Uterus (tissue), 4 donors: ENCODE data around the gene TMEM161B. TPM values are rescaled to one million over a fixed set of nuclear protein-coding genes. Genes with fewer than 3 reads are reported as not detected.

Experiments used
- DNase-seq, 2 donors: peaks; one replicate each; pipeline ENCODE4 v3.0.0-alpha.2; 2019 to 2020
- H3K27ac ChIP-seq, 2 donors: fragments of 200-600 bp; sonication (generic); 1 replicate in 1 of 2; 2 replicates in 1 of 2; pipeline ENCODE4 v1.5.1; 2016 to 2018
- H3K27me3 ChIP-seq, 2 donors: fragments of 200-600 bp; sonication (generic); one replicate each; pipeline ENCODE4 v1.5.1; 2018 to 2019; ENCODE audit warnings: control low read depth in 1 of 2
- H3K36me3 ChIP-seq, 2 donors: fragments of 200-600 bp; sonication (generic); one replicate each; pipeline ENCODE4 v1.5.1; 2019; ENCODE audit warnings: control low read depth in 1 of 2
- H3K4me1 ChIP-seq, 2 donors: fragments of 200-600 bp; sonication (generic); one replicate each; pipeline ENCODE4 v1.5.1; 2018 to 2019; ENCODE audit warnings: control low read depth in 1 of 2
- H3K4me3 ChIP-seq, 2 donors: fragments of 200-600 bp; sonication (generic); 1 replicate in 1 of 2; 2 replicates in 1 of 2; pipeline ENCODE4 v1.5.1; 2018 to 2019; ENCODE audit warnings: mild to moderate bottlenecking in 1 of 2
- H3K9me3 ChIP-seq, 2 donors: fragments of 200-600 bp; sonication (generic); one replicate each; pipeline ENCODE4 v1.5.1; 2019; ENCODE audit warnings: control low read depth in 1 of 2
- POLR2A ChIP-seq, 2 donors: fragments of 450-650 bp; IDR thresholded peaks; one replicate each; pipeline ENCODE4 v1.6.1; 2016; ENCODE audit warnings: antibody characterized with exemption in 2 of 2, mild to moderate bottlenecking in 1 of 2, moderate library complexity in 1 of 2
- intact Hi-C: fragments of 100-400 bp; cut with DNase I; formaldehyde crosslinking; loops from one replicate; pipeline ENCODE4 v1.15.1; 2023; ENCODE audit warnings: low total_unique reads
- total RNA-seq, 4 donors: library from RNA; depleted of rRNA in 3 of 4; stranded (reverse); fragments of >200 nt in 3 of 4; gene quantifications; one replicate each; pipeline versions ENCODE4 v1.1.0 to v1.2.4, GENCODE V29; 2014 to 2023
- TF ChIP-seq, protein P1 (sequence below), 4 experiments: fragments of 200-600 bp in 2 of 4; fragments of 450-650 bp in 2 of 4; sonication (generic) in 2 of 4; IDR thresholded peaks; one replicate each; pipeline ENCODE4 v1.5.1; 2016 to 2019; ENCODE audit warnings: antibody characterized with exemption in 4 of 4, mild to moderate bottlenecking in 2 of 4, moderate library complexity in 1 of 4
- donor health status: DM: yes; HTN: yes; CAD: no.

The TMEM161B gene
- total RNA-seq, 4 donors from 2014 or later, result 26.4 to 53.4 (median 42.2) TPM

DNA sequence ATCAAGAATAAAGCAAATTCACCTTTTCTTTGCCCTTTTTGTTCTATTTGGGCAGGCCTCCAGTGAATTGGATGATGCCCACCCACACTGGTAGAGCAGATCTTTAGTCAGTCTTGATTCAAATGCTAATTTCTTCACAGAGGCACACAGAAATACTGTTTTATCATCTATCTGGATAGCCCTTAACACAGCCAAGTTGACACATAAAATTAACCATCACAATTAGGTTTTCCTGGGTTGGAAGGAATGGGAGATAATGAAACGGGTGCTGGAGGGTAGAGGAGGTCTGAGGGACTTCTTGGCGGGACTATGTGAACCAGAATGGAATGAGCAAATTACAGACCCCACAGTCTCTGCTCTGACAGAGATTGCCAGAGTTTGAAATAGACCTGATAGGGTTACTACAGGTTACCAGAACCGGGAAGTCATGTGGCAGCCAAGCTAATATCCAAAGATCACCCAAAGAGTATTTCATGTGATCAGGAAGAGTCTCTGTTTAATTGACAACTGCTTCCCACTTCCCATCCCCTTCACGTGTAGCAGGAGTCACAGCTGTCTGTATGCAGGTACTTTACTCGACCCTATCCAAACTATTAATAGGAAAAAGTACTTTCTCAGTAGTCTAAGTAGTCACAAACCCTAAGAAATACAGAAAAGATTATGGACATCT, 20.0 kb upstream of the TMEM161B start:
- no peaks in the 10 kb centered on the region for H3K9me3 ChIP-seq
- H3K36me3 ChIP-seq, result no peaks in the 10 kb centered on the region
- TF ChIP-seq, protein P1, sequence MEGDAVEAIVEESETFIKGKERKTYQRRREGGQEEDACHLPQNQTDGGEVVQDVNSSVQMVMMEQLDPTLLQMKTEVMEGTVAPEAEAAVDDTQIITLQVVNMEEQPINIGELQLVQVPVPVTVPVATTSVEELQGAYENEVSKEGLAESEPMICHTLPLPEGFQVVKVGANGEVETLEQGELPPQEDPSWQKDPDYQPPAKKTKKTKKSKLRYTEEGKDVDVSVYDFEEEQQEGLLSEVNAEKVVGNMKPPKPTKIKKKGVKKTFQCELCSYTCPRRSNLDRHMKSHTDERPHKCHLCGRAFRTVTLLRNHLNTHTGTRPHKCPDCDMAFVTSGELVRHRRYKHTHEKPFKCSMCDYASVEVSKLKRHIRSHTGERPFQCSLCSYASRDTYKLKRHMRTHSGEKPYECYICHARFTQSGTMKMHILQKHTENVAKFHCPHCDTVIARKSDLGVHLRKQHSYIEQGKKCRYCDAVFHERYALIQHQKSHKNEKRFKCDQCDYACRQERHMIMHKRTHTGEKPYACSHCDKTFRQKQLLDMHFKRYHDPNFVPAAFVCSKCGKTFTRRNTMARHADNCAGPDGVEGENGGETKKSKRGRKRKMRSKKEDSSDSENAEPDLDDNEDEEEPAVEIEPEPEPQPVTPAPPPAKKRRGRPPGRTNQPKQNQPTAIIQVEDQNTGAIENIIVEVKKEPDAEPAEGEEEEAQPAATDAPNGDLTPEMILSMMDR (IDR thresholded peaks at IDR 0.05), result no peak
- TF ChIP-seq POLR2A (IDR thresholded peaks at IDR 0.05), result no peak
- no peak overlapping the region for H3K27ac ChIP-seq
- intact Hi-C loops, result no loop called here
- H3K27me3 ChIP-seq, result no peaks in the 10 kb centered on the region
- no peak for DNase-seq
- H3K4me1 ChIP-seq, result no peaks in the 10 kb centered on the region
- no peak overlapping the region for H3K4me3 ChIP-seq

DNA sequence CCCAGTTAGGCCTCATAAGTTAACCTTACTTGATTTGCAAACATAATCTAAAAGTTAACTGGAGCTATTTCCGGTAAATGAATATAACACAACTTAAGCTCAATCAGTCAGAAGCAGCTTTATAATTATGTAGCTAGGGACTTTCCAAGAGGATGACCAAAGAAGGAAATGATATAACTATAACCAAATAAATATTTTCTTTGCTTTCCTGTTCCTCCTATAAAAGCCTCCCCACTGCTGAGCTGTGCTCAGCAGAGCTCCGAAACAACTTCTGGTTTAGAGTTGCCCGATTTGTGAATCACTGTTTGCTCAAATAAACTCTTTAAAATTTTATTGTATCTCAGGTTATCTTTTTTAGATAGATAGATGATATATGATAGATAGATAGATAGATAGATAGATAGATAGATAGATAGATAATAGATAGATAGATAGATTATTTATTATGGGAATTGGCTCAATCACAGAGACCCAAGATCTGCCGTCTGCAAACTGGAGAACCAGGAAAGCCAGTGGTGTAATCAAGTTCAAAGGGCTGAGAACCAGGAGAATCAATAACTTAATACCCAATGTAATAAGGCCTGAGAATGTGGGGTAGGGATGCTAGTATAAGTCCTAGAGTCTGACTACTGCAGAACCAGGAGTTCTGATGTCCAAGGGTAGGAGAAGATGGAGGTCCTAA, 19.3 kb upstream of the TMEM161B start:
- Histone ChIP-seq H3K4me1 (no peaks in the 10 kb centered on the region), H3K9me3 (no peaks in the 10 kb centered on the region), H3K4me3 (no peak overlapping the region), H3K36me3 (no peaks in the 10 kb centered on the region), H3K27me3 (no peaks in the 10 kb centered on the region), H3K27ac (no peak overlapping the region)
- intact Hi-C loops, result no loop called here
- TF ChIP-seq, protein P1 (IDR thresholded peaks at IDR 0.05), result no peak
- TF ChIP-seq POLR2A (IDR thresholded peaks at IDR 0.05), result no peak
- DNase-seq, result no peak

DNA sequence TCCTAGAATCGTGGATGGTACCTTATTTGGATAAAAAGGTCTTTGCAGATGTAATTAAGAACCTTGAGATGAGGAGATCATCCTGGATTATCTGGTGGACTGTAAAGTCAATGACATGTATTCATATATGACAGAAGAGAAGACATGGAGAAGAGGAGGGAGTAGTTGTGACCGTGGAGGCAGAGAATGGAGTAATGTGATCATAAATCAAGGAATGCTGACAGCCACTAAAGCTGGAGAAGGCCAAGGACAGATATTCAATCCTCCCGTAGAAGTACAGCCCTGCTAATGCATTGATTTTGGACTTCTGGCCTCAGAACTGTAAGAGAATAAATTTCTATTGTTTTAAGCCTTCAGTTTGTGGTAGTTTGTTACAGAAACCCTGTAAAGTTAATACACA, 18.7 kb upstream of the TMEM161B start:
- intact Hi-C loops, result no loop called here
- H3K27me3 ChIP-seq, result no peaks in the 10 kb centered on the region
- no peak overlapping the region for H3K4me3 ChIP-seq
- H3K27ac ChIP-seq, result no peak overlapping the region
- H3K4me1 ChIP-seq, result no peaks in the 10 kb centered on the region
- H3K36me3 ChIP-seq, result no peaks in the 10 kb centered on the region
- no peak for DNase-seq
- no peaks in the 10 kb centered on the region for H3K9me3 ChIP-seq
- TF ChIP-seq, protein P1 (IDR thresholded peaks at IDR 0.05), result no peak
- no peak for TF ChIP-seq POLR2A (IDR thresholded peaks at IDR 0.05)

DNA sequence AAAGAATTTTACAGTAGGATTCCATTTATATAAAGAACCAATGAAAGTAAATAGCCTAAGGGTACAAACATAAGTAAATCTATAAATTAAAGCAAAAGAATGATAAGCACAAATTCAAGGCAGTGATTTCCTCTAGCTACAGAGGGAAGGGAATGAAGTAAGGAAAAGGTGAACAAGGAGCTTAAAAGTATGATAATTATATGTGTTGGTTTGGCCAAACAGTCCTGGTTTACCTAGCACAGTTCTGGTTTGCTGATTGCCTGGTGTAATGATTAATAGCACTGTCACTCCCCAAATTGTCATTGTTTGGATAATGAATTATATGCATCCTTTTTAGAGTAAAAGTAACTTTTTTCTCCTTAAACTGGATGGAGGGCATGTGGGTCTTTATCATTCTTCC, 15.0 kb upstream of the TMEM161B start:
- intact Hi-C loops, result no loop called here
- Histone ChIP-seq H3K27ac (no peak overlapping the region), H3K27me3 (no peaks in the 10 kb centered on the region), H3K4me3 (no peak overlapping the region), H3K9me3 (no peaks in the 10 kb centered on the region), H3K4me1 (no peaks in the 10 kb centered on the region), H3K36me3 (no peaks in the 10 kb centered on the region)
- TF ChIP-seq, protein P1 (IDR thresholded peaks at IDR 0.05), result no peak
- no peak for TF ChIP-seq POLR2A (IDR thresholded peaks at IDR 0.05)
- DNase-seq, result no peak

DNA sequence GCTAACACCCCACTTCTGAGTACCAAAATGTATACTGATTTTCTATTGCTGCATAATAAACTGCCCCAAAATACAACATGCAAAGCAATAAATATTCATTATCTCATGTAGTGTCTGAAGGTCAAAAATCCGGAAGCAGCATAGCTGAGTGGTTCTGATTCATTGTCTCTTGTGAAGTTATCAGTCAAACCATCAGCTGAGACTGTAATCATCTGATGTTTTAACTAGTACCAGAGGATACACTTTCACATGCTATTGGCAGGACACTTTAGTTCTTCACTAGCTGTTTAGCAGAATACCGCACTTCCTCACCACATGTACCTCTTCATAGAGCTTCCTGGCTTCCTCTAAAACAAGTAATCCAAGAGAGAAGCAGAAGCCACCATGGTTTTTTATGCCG, 12.7 kb upstream of the TMEM161B start:
- intact Hi-C loops, result no loop called here
- no peak for TF ChIP-seq POLR2A (IDR thresholded peaks at IDR 0.05)
- TF ChIP-seq, protein P1 (IDR thresholded peaks at IDR 0.05), result no peak
- no peaks in the 10 kb centered on the region for H3K36me3 ChIP-seq
- H3K27ac ChIP-seq, result no peak overlapping the region
- no peaks in the 10 kb centered on the region for H3K9me3 ChIP-seq
- H3K4me3 ChIP-seq, result no peak overlapping the region
- no peaks in the 10 kb centered on the region for H3K27me3 ChIP-seq
- no peak for DNase-seq
- H3K4me1 ChIP-seq, result no peaks in the 10 kb centered on the region
